ENCODE measurements around the gene SPATA9.

SPATA9 gene

DNA sequence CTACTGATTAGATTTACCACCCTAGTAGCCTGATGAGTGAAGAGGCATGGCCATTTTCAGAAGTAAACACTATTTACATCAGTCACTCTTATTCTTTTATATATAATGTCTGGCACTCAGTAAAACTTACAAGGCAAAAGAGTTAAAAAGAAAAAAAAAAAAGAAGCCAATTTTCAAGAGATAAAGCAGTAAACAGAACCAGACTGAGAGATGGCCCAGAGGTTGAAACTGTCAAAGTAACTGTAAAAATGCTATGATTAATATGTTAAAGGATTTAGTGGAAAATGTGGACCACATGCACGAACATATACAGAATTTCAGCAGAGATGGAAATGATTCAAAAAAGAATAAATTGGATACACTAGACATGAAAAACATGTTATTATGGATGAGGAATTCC, 69.3 kb downstream of the SPATA9 start:
- no peak for DNase-seq

DNA sequence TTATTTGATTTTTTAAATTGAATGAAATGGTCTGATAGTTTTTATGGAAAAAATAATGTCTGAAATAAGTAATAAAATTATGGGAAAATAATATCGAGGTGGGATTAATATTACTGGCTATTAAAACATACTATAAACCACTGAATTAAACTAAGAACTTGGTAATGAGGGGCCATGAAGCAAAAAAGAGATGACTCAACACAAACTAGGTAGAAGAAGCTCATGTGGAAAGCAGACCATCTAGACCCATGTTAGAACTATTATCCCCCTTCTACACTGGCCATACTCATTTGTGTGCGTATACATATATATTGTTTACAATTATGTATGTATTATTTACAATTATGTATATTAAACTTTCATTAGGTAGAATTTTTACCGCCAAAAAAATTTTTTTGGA, 71.4 kb downstream of the SPATA9 start:
- no peak for DNase-seq

DNA sequence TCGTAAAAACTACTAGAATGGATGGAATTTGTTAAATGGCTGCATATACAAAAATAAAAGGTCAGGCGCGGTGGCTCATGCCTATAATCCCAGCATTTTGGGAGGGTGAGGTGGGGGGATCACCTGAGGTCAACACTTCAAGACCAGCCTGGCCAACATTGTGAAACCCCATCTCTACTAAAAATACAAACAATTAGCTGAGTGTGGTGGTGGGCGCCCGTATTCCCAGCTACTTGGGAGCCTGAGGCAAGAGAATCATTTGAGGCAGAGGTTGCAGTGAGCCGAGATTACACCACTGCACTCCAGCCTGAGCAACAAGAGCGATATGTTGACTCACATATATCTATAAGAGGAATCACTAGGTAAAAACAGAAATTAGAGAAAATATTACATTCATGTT, 72.2 kb downstream of the SPATA9 start:
- no peak for DNase-seq

DNA sequence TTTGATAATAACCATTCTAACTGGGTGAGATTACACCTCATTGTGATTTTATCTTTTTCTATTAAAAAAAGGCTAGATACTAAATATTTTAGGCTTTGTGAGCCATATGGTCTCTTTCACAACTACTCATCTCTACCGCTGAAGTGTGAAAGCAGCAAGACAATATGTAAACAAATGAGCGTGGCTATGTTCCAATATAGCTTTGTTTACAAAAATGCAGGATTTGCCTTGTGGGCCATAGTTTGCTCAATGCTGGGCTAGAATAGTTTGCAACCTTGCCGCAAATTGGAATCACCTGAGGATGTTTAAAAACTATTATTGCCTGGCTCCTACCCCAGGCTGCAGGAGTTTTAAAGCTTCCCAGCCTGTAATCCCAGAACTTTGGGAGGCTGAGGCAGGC, 73.1 kb downstream of the SPATA9 start:
- no peak for DNase-seq
